PC-9 (cell line): ENCODE data around the gene DNAH14. TPM values are rescaled to one million over a fixed set of nuclear protein-coding genes. Genes with fewer than 3 reads are reported as not detected.

ENCODE experiments used
- BruUV-seq: library from RNA; stranded (reverse); fragments of 400-500 nt; replicated peaks from 2 replicates; lab custom pipeline; 2021; lab: Mats Ljungman, UMichigan
- CTCF ChIA-PET: fragments of 300-600 bp; sonication (Branson Sonifier 250); formaldehyde crosslinking; loops from one replicate; lab custom pipeline; 2022; ENCODE audit warnings: antibody characterized with exemption; lab: Charles Lee
- POLR2A ChIA-PET: fragments of 300-600 bp; sonication (Branson Sonifier 250); formaldehyde crosslinking; loops from one replicate; lab custom pipeline; 2022; ENCODE audit warnings: antibody characterized with exemption; ENCODE audit not compliant: unreplicated experiment; lab: Charles Lee
- DNase-seq, 2 experiments: peaks; one replicate each; pipeline versions ENCODE4 v3.0.0 to v3.0.0-alpha.2; 2015 to 2022; ENCODE audit warnings: mixed read lengths in 1 of 2
- H2AFZ ChIP-seq: fragments of 200-600 bp; sonication (generic); 2 replicates; pipeline ENCODE4 v1.8.1; 2017; ENCODE audit warnings: antibody characterized with exemption
- H3F3A ChIP-seq: fragments of 200-600 bp; sonication (generic); 2 replicates; pipeline ENCODE4 v1.8.1; 2017; ENCODE audit warnings: antibody characterized with exemption, mild to moderate bottlenecking, low read depth; ENCODE audit not compliant: insufficient read depth
- H3K27ac ChIP-seq: fragments of 200-600 bp; sonication (generic); 2 replicates; pipeline ENCODE4 v1.6.1; 2016; ENCODE audit warnings: mixed run types
- H3K27me3 ChIP-seq: fragments of 200-600 bp; sonication (generic); 2 replicates; pipeline ENCODE4 v1.6.1; 2016; ENCODE audit warnings: low read depth, mixed run types; ENCODE audit not compliant: insufficient read depth
- H3K36me3 ChIP-seq: fragments of 200-600 bp; sonication (generic); 2 replicates; pipeline ENCODE4 v1.6.1; 2016; ENCODE audit warnings: low read depth, mixed run types
- H3K4me1 ChIP-seq: fragments of 200-600 bp; sonication (generic); replicated peaks from 2 replicates; pipeline ENCODE4 v1.6.1; 2016; ENCODE audit warnings: mixed run types; ENCODE audit not compliant: insufficient read depth
- H3K4me2 ChIP-seq: fragments of 200-600 bp; sonication (generic); 2 replicates; pipeline ENCODE4 v1.6.1; 2017; ENCODE audit warnings: mixed run types
- H3K4me3 ChIP-seq: fragments of 200-600 bp; sonication (generic); 2 replicates; pipeline ENCODE4 v1.6.1; 2016; ENCODE audit warnings: mixed run types
- H3K79me2 ChIP-seq: fragments of 200-600 bp; sonication (generic); 2 replicates; pipeline ENCODE4 v1.6.1; 2017; ENCODE audit warnings: low read depth, mixed run types
- H3K9me2 ChIP-seq: fragments of 200-600 bp; sonication (generic); 2 replicates; pipeline ENCODE4 v1.8.1; 2017; ENCODE audit warnings: mild to moderate bottlenecking; ENCODE audit not compliant: insufficient read depth
- H3K9me3 ChIP-seq: fragments of 200-600 bp; sonication (generic); 2 replicates; pipeline ENCODE4 v1.8.1; 2016; ENCODE audit warnings: low read depth; ENCODE audit not compliant: insufficient read depth
- H4K20me1 ChIP-seq: fragments of 200-600 bp; sonication (generic); 2 replicates; pipeline ENCODE4 v1.8.1; 2017; ENCODE audit not compliant: insufficient read depth
- CTCF ChIP-seq: fragments of 200-600 bp; sonication (generic); conservative IDR thresholded peaks from 2 replicates; pipeline ENCODE4 v1.6.1; 2017; ENCODE audit warnings: mixed run types, antibody characterized with exemption, mild to moderate bottlenecking, moderate library complexity
- EZH2 ChIP-seq: fragments of 200-600 bp; sonication (generic); IDR thresholded peaks from 2 replicates; pipeline ENCODE4 v1.8.0; 2017; ENCODE audit warnings: antibody characterized with exemption, low read depth
- intact Hi-C: fragments of 100-400 bp; cut with micrococcal nuclease; formaldehyde crosslinking; loops from one replicate; pipeline ENCODE4 v1.10.0; 2022; ENCODE audit not compliant: unreplicated experiment
- total RNA-seq: library from RNA; stranded (reverse); gene quantifications from 2 replicates; pipeline ENCODE4 v1.2.3, GENCODE V29; 2021

DNAH14 gene
- total RNA-seq, 1 experiment from 2014 or later: 48.8 TPM

- H3K4me3 ChIP-seq: no peak overlapping the region
- peaks cover 94% of the 10 kb centered on the region for H3K79me2 ChIP-seq
- BruUV-seq: no TSS peak
- peak overlapping the region; percentile 99 for H3K4me2 ChIP-seq
- no peak for DNase-seq
- no peak overlapping the region for H2AFZ ChIP-seq
- ChIA-PET POLR2A (interaction anchor here (0.6 kb wide), 1 partner anchor 459 kb away, joined by 3 read pairs; the partner anchor contains the start of gene TMEM63A), CTCF (interaction anchor here (0.7 kb wide), 1 partner anchor 17 kb away, joined by 4 read pairs; no protein-coding TSS in a partner anchor)
- H3K27me3 ChIP-seq: no peaks in the 10 kb centered on the region
- TF ChIP-seq CTCF: no peak
- no peak for TF ChIP-seq EZH2
- intact Hi-C loops: no loop called here
- peaks cover 40% of the 10 kb centered on the region for H3K36me3 ChIP-seq
- no peaks in the 10 kb centered on the region for H3K9me2 ChIP-seq
- peak overlapping the region; percentile 98; the same call in 1 of the 2 replicates for H3K27ac ChIP-seq
- no peaks in the 10 kb centered on the region for H3K9me3 ChIP-seq
- peaks cover 47% of the 10 kb centered on the region for H3K4me1 ChIP-seq
- H4K20me1 ChIP-seq: peaks cover 45% of the 10 kb centered on the region
- peaks cover 57% of the 10 kb centered on the region for H3F3A ChIP-seq
These were observed 494.0 kb downstream of the DNAH14 start for GRCh38 chr1:225423518-225423855.

GRCh38 chr1:225424562-225425200 is 495.2 kb downstream of the DNAH14 start:
- BruUV-seq: no TSS peak

More at GRCh38 chr1:225424562-225425200, 495.2 kb downstream of the DNAH14 start:
- no peak overlapping the region for H2AFZ ChIP-seq
- peak; percentile 12 to 52 for DNase-seq
- CTCF ChIA-PET: interaction anchor here (0.9 to 1.3 kb wide), 3 partner anchors 15 to 50 kb away, joined by 3 read pairs; no protein-coding TSS in a partner anchor
- TF ChIP-seq CTCF: no peak
- TF ChIP-seq EZH2: no peak
- H3K4me2 ChIP-seq: peak overlapping the region; percentile 99
- peaks cover 64% of the 10 kb centered on the region for H3F3A ChIP-seq
- POLR2A ChIA-PET: interaction anchor here (0.6 to 1.2 kb wide), 3 partner anchors 36 to 883 kb away, joined by 4 to 6 read pairs (median 5); no protein-coding TSS in a partner anchor
- H3K27me3 ChIP-seq: no peaks in the 10 kb centered on the region
- H3K9me2 ChIP-seq: no peaks in the 10 kb centered on the region
- H3K27ac ChIP-seq: peak overlapping the region; percentile 98
- no peaks in the 10 kb centered on the region for H3K9me3 ChIP-seq
- peak overlapping the region; percentile 94; the same call in 1 of the 2 replicates for H3K4me3 ChIP-seq
- intact Hi-C loops: loop anchor here (5.0 kb wide), 2 partner anchors 498 to 638 kb away; partner anchors contain the start of genes H3-3A and PYCR2
- peaks cover 82% of the 10 kb centered on the region for H3K79me2 ChIP-seq
- H3K36me3 ChIP-seq: peaks cover 31% of the 10 kb centered on the region
- H4K20me1 ChIP-seq: peaks cover 45% of the 10 kb centered on the region
- H3K4me1 ChIP-seq: peaks cover 49% of the 10 kb centered on the region
